NAMALWA (cell line): Measurements from ENCODE around the gene FUNDC2.

Source experiments
- DNase-seq: peaks from one replicate; pipeline ENCODE4 v3.0.0-alpha.2; 2015; ENCODE audit warnings: low spot score

Gene FUNDC2

GRCh38 chrX:155070038-155070437 lies 43.4 kb downstream of the FUNDC2 start:
- peak; percentile 26 for DNase-seq

DNA sequence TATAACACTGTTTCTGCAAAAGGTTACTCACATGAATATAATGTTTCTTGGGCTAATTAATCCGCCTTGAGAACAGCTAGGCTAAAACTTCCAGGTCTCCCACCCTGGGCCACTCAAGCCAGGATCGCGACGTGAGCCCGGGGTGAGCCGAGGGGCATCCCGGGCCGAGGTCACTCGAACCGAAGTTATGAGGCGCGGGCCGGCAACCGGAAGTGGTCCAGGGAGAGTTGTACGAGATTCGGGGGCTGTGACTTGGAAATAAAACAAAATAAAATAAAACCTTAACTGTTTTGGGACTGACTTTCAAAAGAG lies 44.0 kb downstream of the FUNDC2 start:
- no peak for DNase-seq

DNA sequence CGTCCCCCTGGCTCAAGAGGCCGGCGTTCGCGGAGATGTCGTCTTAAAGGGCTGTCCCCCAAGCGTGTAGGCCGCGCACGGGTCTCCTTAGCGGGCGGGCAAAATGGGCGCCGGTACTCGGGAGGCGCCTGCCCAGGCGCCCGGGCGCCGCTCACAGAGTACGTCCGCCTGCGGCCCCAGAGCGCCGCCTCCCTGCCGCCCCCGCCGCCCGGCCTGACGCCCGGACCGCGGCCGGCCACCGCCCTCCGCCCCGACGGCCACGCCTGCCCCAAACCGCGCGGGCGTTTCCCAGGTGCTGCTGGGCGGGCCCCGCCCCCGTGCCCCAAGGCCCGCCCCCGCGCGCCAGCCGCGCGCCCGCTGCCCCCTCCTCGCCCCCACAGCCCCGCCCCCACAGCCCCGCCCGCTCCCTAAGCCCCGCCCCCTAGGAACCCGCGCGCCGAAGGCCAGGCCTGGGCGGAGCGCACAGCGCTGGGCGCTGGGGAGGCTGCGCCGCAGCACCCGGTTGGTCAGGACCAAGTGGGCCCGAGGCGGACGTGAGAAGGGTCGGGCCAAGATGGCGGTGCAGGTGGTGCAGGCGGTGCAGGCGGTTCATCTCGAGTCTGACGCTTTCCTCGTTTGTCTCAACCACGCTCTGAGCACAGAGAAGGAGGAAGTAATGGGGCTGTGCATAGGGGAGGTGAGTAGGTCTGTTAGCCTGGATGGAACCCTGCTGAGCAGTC lies 44.5 kb downstream of the FUNDC2 start, which contains the start of the genes BRCC3, CMC4 and MTCP1:
TSS of gene BRCC3 (plus strand) at position 534 of the 719 bp plus-strand sequence. CDS start at position 554, 20 bp downstream.
TSS of gene CMC4 (minus strand) at position 162 of the 719 bp plus-strand sequence. CDS start 7,113 bp downstream, outside the sequence.
TSS of gene MTCP1 (minus strand) at position 162 of the 719 bp plus-strand sequence. CDS start 5,126 bp downstream, outside the sequence.
- DNase-seq: peak; percentile 86

- peak; percentile 39 for DNase-seq
Observed at GRCh38 chrX:155071694-155072280, 45.1 kb downstream of the FUNDC2 start.

DNA sequence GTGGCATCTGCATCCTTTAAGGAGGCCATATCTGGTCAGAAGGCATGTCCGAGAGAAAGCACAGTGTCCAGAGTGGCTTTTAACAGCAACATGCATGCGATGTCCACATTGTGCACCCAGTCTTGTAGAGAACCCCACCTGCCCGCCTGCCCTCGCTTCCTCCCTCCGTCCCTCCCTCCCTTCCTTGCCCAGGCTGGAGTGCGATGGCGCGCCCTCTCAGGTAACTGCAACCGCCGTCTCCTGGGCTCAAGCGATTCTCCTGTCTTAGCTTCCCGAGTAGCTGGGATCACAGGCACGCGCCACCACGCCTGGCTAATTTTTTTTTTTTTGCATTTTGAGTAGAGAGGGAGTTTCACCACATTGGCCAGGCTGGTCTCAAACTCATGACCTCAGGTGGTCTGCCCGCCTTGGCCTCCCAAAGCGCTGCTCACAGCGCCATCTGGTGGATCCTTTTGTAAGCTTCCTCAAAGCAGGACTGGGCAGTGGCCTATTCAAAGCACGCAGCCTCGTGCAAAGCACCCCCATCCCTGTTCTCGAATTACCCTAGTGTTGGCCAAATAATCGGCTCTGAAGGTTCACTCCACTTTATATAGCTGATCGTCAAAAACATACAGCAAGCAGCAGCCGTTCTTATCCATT lies 59.7 kb downstream of the FUNDC2 start:
- DNase-seq: peak; percentile 53

- DNase-seq: no peak
Observed at GRCh38 chrX:155086961-155087735, 60.5 kb downstream of the FUNDC2 start.

DNA sequence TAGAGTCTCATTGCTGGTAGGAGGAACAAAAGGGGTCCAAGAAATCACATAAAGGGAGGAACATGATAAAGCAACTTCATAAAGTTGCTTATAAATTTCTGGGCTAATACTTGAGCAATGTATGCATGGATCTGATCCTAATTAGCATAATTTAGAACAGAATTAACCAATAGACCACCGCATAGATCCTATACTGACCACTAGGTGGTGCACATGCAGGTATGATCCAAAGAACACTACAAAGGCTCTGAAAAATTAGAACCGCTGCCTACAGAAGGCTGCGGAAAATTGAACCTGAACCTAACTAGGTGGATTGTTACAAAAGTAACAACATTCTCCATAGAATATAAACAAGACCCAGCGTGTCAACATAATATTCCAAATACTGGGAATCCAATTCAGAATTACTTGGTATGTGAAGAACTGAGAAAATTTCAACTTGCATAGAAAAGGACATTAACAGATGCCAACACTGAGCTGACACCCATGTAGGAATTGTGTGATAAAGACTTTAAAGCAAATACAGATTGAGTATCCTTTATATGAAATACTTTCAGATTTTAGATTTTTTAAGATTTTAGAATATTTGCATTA lies 67.9 kb downstream of the FUNDC2 start:
- peak; percentile 55 for DNase-seq

GRCh38 chrX:155105919-155106318 lies 79.3 kb downstream of the FUNDC2 start:
- DNase-seq: no peak

- DNase-seq: no peak
Observed at GRCh38 chrX:155108427-155108826, 81.8 kb downstream of the FUNDC2 start.
